Activated CD8-positive, alpha-beta memory T cell treated with anti-CD3 and anti-CD28 coated beads, Interleukin-2, amount 50 U/mL, for 24 hours (primary cell): ENCODE data around the gene CYP2D6.

Source experiments
- DNase-seq: peaks from one replicate; pipeline ENCODE4 v3.0.0-alpha.2; 2020; ENCODE audit errors: extremely low read depth

CYP2D6 gene

GRCh38 chr22:42084874-42085273 is 45.7 kb downstream of the CYP2D6 start:
- DNase-seq, result no peak

GRCh38 chr22:42083119-42083518 is 47.5 kb downstream of the CYP2D6 start:
- no peak for DNase-seq

GRCh38 chr22:42080287-42080686 is 50.3 kb downstream of the CYP2D6 start:
- DNase-seq, result no peak

GRCh38 chr22:42079319-42080251 is 51.0 kb downstream of the CYP2D6 start, which contains the start of gene SMDT1:
SMDT1 (plus strand) TSS chr22:42079700; CDS start chr22:42079769, 69 bp downstream.
- DNase-seq, result peak; percentile 95

GRCh38 chr22:42078469-42079318 is 51.9 kb downstream of the CYP2D6 start:
- DNase-seq, result no peak

- no peak for DNase-seq
These were observed 53.0 kb downstream of the CYP2D6 start for GRCh38 chr22:42077486-42078125.

GRCh38 chr22:42076764-42077485 is 53.7 kb downstream of the CYP2D6 start:
- DNase-seq, result no peak
